GM18502 (cell line): ENCODE data around the gene SYPL1.
"Not testable (repeated sequence)": the region's sequence is repeated elsewhere in the genome, so short reads cannot be mapped to it uniquely, and the experiment has no call there.

ENCODE experiments used
- ATAC-seq: cut with Tn5 transposase; IDR thresholded peaks from one replicate; pipeline ENCODE4 v1.9.1; 2021; ENCODE audit warnings: mild to moderate bottlenecking; ENCODE audit not compliant: unreplicated experiment, poor library complexity

The SYPL1 gene

GRCh38 chr7:106112118-106112971 lies at the start of gene SYPL1:
TSS of gene SYPL1 (minus strand) at chr7:106112312. CDS start at chr7:106112208, 104 bp downstream.
- peak; percentile 80 for ATAC-seq

- no peak for ATAC-seq
Measured at GRCh38 chr7:106155027-106155426, 42.9 kb upstream of the SYPL1 start.

GRCh38 chr7:106153891-106154449 lies 41.9 kb upstream of the SYPL1 start:
- peak; percentile 88 for ATAC-seq

GRCh38 chr7:106152313-106152665 lies 40.2 kb upstream of the SYPL1 start:
- no peak for ATAC-seq

- ATAC-seq, result no peak
Measured at GRCh38 chr7:106151459-106152312, 39.6 kb upstream of the SYPL1 start.

- no peak for ATAC-seq
Measured at GRCh38 chr7:106143711-106144337, 31.7 kb upstream of the SYPL1 start.

GRCh38 chr7:106142136-106142535 lies 30.0 kb upstream of the SYPL1 start:
- no peak for ATAC-seq

- no peak for ATAC-seq
Measured at GRCh38 chr7:106140406-106141173, 28.5 kb upstream of the SYPL1 start.

GRCh38 chr7:106139265-106140251 lies 27.4 kb upstream of the SYPL1 start:
- no peak for ATAC-seq

GRCh38 chr7:106138776-106139175 lies 26.7 kb upstream of the SYPL1 start:
- no peak for ATAC-seq

GRCh38 chr7:106138181-106138580 lies 26.1 kb upstream of the SYPL1 start:
- not testable (repeated sequence) for ATAC-seq

GRCh38 chr7:106134241-106134640 lies 22.1 kb upstream of the SYPL1 start:
- ATAC-seq, result no peak

- no peak for ATAC-seq
Measured at GRCh38 chr7:106129291-106129690, 17.2 kb upstream of the SYPL1 start.

GRCh38 chr7:106128836-106129235 lies 16.7 kb upstream of the SYPL1 start:
- no peak for ATAC-seq

GRCh38 chr7:106127984-106128780 lies 16.1 kb upstream of the SYPL1 start:
- no peak for ATAC-seq

- no peak for ATAC-seq
Measured at GRCh38 chr7:106126170-106126938, 14.2 kb upstream of the SYPL1 start.

- ATAC-seq, result no peak
Measured at GRCh38 chr7:106125417-106125816, 13.3 kb upstream of the SYPL1 start.
